ENCODE measurements around the gene FOXJ1. TPM values are rescaled to one million over a fixed set of nuclear protein-coding genes. Genes with fewer than 3 reads are reported as not detected.
A peak's percentile ranks its signal among the peaks of the same experiment; 100 is the strongest.

The FOXJ1 gene, protein sequence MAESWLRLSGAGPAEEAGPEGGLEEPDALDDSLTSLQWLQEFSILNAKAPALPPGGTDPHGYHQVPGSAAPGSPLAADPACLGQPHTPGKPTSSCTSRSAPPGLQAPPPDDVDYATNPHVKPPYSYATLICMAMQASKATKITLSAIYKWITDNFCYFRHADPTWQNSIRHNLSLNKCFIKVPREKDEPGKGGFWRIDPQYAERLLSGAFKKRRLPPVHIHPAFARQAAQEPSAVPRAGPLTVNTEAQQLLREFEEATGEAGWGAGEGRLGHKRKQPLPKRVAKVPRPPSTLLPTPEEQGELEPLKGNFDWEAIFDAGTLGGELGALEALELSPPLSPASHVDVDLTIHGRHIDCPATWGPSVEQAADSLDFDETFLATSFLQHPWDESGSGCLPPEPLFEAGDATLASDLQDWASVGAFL
- 1 to 10 TPM in 2 of 4 donors, under 1 TPM in 1, not detected in 1; 0.82 to 7.4 (median 1.9) TPM for total RNA-seq

GRCh38 chr17:76141212-76142038 is at the start of gene FOXJ1:
Gene FOXJ1, minus strand, starts transcription at chr17:76141245. Its CDS starts 850 bp downstream, at chr17:76140395.
- Histone ChIP-seq H3K9me3 (no peaks in the 10 kb centered on the region), H3K4me3 (peak within 1 kb of the TSS; percentile 26 to 54 (median 46)), H3K27me3 (peaks cover 46% of the 10 kb centered on the region), H3K36me3 (no peaks in the 10 kb centered on the region), H3K4me1 (peaks cover 0 to 26% (median 21%) of the 10 kb centered on the region in 4 donors), H3K27ac (peak within 1 kb of the TSS in 2 of 4 donors; percentile 6 to 20)
- in situ Hi-C loops (cut with MboI; ENCODE audit: low pct_ligation_motif_present in 1 of 4, low pct_unique_long_range_greater_than_20kb in 1 of 4, low sequenced_read_pairs in 3 of 4) (no loop called here), intact Hi-C loops (cut with DNase I; ENCODE audit: low total_unique reads) (no loop called here)
- WGBS, 2 donors (ENCODE audit: low coverage in 1 of 2), result 9 to 15% methylated on average over 4 to 45 of the region's 59 CpGs
- DNase-seq, result peak; percentile 93
- TF ChIP-seq POLR2AphosphoS5 (IDR thresholded peaks at IDR 0.05) (peak in 1 of 3 donors; percentile 8), CTCF (IDR thresholded peaks at IDR 0.05) (no peak)

- no peaks in the 10 kb centered on the region for H3K9me3 ChIP-seq
- intact Hi-C loops (cut with DNase I; ENCODE audit: low total_unique reads) (no loop called here), in situ Hi-C loops (cut with MboI; ENCODE audit: low pct_ligation_motif_present in 1 of 4, low pct_unique_long_range_greater_than_20kb in 1 of 4, low sequenced_read_pairs in 3 of 4) (loop anchor here in 3 of 4 donors (10.0 to 25.0 kb wide), 3 partner anchors 65 to 277 kb away; partner anchors contain the start of gene MRPL38 (in 1 of the 3))
- 89 to 93% methylated on average over 2 to 4 of the region's 4 CpGs for WGBS, 2 donors (ENCODE audit: low coverage in 1 of 2)
- no peak overlapping the region for H3K4me3 ChIP-seq
- H3K4me1 ChIP-seq, result peaks cover 0 to 6% (median 0%) of the 10 kb centered on the region in 4 donors
- no peak for DNase-seq
- no peak overlapping the region for H3K27ac ChIP-seq
- H3K27me3 ChIP-seq, result no peaks in the 10 kb centered on the region
- H3K36me3 ChIP-seq, result no peaks in the 10 kb centered on the region
- TF ChIP-seq POLR2A (IDR thresholded peaks at IDR 0.05) (no peak), CTCF (IDR thresholded peaks at IDR 0.05) (no peak), EP300 (IDR thresholded peaks at IDR 0.05; ENCODE audit: low read depth) (no peak), POLR2AphosphoS5 (IDR thresholded peaks at IDR 0.05) (no peak)
These were observed 48.7 kb upstream of the FOXJ1 start for GRCh38 chr17:76189741-76190140.

- peak overlapping the region in 1 of 4 donors; percentile 11 for H3K27ac ChIP-seq
- no peak for TF ChIP-seq EP300 (IDR thresholded peaks at IDR 0.05; ENCODE audit: low read depth)
- no peak for TF ChIP-seq POLR2AphosphoS5 (IDR thresholded peaks at IDR 0.05)
- TF ChIP-seq POLR2A (IDR thresholded peaks at IDR 0.05), result no peak
- TF ChIP-seq CTCF (IDR thresholded peaks at IDR 0.05), result no peak
- 81 to 94% methylated on average over 4 of the region's 4 CpGs for WGBS, 2 donors (ENCODE audit: low coverage in 1 of 2)
- H3K27me3 ChIP-seq, result no peaks in the 10 kb centered on the region
- in situ Hi-C loops (cut with MboI; ENCODE audit: low pct_ligation_motif_present in 1 of 4, low pct_unique_long_range_greater_than_20kb in 1 of 4, low sequenced_read_pairs in 3 of 4), result loop anchor here in 3 of 4 donors (10.0 to 25.0 kb wide), 3 partner anchors 64 to 277 kb away; partner anchors contain the start of gene MRPL38 (in 1 of the 3)
- H3K4me1 ChIP-seq, result peaks cover 0 to 6% (median 0%) of the 10 kb centered on the region in 4 donors
- no peak overlapping the region for H3K4me3 ChIP-seq
- DNase-seq, result no peak
- H3K9me3 ChIP-seq, result no peaks in the 10 kb centered on the region
- no peaks in the 10 kb centered on the region for H3K36me3 ChIP-seq
- intact Hi-C loops (cut with DNase I; ENCODE audit: low total_unique reads), result no loop called here
These were observed 48.2 kb upstream of the FOXJ1 start for GRCh38 chr17:76189247-76189646.
